Measurements from ENCODE around the gene ARHGAP42.

DNA sequence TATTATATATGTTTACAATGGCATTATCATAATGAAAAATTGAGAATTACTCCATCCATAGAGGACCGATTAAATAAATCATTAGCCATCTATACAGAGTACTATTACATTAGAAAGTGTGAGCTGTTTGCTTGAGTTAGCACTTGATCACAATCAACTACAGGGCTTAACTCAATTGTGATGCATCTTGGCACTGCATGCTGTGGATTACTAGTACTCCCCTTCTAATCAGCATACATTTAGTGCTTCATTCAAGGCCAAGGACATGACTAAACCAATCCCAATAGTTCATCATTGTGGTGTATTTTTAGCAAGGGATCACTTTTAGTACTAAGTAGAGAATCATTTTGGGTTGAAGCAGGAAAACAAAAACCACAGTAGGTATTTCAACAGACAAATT lies 23.5 kb upstream of the ARHGAP42 start:
- TF ChIP-seq, protein P1, sequence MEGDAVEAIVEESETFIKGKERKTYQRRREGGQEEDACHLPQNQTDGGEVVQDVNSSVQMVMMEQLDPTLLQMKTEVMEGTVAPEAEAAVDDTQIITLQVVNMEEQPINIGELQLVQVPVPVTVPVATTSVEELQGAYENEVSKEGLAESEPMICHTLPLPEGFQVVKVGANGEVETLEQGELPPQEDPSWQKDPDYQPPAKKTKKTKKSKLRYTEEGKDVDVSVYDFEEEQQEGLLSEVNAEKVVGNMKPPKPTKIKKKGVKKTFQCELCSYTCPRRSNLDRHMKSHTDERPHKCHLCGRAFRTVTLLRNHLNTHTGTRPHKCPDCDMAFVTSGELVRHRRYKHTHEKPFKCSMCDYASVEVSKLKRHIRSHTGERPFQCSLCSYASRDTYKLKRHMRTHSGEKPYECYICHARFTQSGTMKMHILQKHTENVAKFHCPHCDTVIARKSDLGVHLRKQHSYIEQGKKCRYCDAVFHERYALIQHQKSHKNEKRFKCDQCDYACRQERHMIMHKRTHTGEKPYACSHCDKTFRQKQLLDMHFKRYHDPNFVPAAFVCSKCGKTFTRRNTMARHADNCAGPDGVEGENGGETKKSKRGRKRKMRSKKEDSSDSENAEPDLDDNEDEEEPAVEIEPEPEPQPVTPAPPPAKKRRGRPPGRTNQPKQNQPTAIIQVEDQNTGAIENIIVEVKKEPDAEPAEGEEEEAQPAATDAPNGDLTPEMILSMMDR (IDR thresholded peaks at IDR 0.05), result no peak
- TF ChIP-seq POLR2A (IDR thresholded peaks at IDR 0.05), result no peak
